ENCODE measurements around the gene TGM1.

Gene TGM1

DNA sequence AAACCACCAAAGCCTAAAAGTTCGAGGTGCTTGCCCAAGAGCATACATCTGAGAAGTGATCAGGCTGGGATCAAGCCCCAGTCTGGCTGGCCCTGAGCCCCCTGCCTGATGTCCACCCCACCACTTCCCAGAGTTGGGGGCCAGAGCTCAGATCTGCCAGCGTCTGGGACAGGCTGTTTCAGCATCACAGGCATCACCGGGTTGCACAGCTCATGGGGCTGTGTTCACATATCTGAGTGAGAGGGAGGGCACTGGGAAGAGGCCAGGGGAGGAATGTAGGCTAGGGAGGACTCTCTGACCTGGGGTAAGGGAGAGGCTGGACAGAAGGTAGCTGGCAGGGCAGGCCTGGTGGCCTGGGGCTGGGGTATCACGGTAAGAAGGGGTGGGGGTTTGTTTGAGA is 6.0 kb downstream of the TGM1 start:
- H3K4me1 Mint-ChIP-seq: no peaks in the 10 kb centered on the region
- H3K4me3 Mint-ChIP-seq: no peak overlapping the region
- DNase-seq: no peak
- peaks cover 2% of the 10 kb centered on the region for H3K27me3 Mint-ChIP-seq (ENCODE audit: low read depth, poor library complexity)
- TF ChIP-seq, protein P1, sequence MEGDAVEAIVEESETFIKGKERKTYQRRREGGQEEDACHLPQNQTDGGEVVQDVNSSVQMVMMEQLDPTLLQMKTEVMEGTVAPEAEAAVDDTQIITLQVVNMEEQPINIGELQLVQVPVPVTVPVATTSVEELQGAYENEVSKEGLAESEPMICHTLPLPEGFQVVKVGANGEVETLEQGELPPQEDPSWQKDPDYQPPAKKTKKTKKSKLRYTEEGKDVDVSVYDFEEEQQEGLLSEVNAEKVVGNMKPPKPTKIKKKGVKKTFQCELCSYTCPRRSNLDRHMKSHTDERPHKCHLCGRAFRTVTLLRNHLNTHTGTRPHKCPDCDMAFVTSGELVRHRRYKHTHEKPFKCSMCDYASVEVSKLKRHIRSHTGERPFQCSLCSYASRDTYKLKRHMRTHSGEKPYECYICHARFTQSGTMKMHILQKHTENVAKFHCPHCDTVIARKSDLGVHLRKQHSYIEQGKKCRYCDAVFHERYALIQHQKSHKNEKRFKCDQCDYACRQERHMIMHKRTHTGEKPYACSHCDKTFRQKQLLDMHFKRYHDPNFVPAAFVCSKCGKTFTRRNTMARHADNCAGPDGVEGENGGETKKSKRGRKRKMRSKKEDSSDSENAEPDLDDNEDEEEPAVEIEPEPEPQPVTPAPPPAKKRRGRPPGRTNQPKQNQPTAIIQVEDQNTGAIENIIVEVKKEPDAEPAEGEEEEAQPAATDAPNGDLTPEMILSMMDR (IDR thresholded peaks at IDR 0.05): no peak
- H3K36me3 Mint-ChIP-seq (ENCODE audit: low read depth): no peaks in the 10 kb centered on the region
- no peak overlapping the region for H3K27ac Mint-ChIP-seq
- no peaks in the 10 kb centered on the region for H3K9me3 Mint-ChIP-seq

DNA sequence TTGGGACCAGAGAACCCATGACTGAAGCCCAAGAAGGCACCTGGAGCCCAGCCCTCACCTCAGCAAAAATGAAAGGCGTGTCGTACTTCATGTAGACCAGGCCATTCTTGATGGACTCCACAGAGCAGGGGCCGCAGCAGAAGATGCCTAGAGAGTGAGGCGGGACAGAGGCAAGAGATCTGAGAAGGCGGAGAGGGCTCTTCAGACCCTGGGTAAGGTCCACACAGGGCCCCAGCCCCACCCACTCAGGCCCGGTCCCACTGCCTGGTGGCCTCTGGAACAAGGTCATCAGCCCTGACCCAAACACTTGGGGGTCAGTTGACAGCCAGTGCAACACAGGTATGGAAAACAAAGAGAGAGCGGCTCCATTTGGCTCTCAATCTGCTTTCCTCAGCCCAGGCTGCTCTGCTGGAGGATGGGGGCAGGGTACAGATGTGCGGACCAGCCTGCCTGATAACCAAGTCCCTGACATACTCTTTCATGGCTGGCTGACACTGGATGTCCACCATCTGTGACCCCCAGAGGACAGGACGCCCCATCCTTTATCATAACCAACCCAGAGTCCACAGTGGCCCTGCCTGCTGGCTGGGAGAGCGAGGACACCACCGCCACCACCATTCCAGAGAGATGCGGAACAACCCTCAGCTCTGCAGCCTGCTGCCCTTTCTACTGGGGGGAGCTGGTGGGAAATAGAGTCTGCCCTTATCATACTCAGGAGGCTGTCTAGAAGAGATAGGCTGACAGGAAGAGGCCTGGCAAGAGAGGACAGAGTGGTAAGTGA is 6.9 kb downstream of the TGM1 start:
- H3K4me1 Mint-ChIP-seq: no peaks in the 10 kb centered on the region
- TF ChIP-seq, protein P1 (IDR thresholded peaks at IDR 0.05): no peak
- no peaks in the 10 kb centered on the region for H3K9me3 Mint-ChIP-seq
- DNase-seq: no peak
- H3K4me3 Mint-ChIP-seq: no peak overlapping the region
- peaks cover 5% of the 10 kb centered on the region for H3K27me3 Mint-ChIP-seq (ENCODE audit: low read depth, poor library complexity)
- no peaks in the 10 kb centered on the region for H3K36me3 Mint-ChIP-seq (ENCODE audit: low read depth)
- peak overlapping the region; percentile 25 for H3K27ac Mint-ChIP-seq

DNA sequence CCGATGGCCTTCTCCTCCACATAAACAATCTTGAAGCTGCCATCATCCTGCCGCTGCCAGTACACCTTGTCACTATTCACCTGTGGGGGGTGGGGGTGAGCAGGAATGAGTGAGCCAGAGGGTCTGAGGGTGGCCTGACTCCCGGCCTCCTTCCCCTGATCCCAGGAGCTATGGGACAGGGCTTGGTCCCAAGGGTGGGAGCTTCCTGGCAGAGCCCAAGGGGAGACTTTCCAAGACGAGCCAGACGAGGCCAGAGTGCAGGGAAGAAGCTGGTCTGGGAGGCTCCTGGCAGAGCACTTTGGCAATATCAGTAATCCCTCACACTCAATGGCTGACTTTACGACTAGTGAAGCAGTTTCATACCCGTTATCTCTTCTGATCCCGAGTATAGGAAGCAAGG is 7.5 kb downstream of the TGM1 start:
- H3K4me1 Mint-ChIP-seq: no peaks in the 10 kb centered on the region
- TF ChIP-seq, protein P1 (IDR thresholded peaks at IDR 0.05): no peak
- peaks cover 3% of the 10 kb centered on the region for H3K27me3 Mint-ChIP-seq (ENCODE audit: low read depth, poor library complexity)
- H3K36me3 Mint-ChIP-seq (ENCODE audit: low read depth): no peaks in the 10 kb centered on the region
- no peak overlapping the region for H3K4me3 Mint-ChIP-seq
- H3K27ac Mint-ChIP-seq: no peak overlapping the region
- DNase-seq: no peak
- no peaks in the 10 kb centered on the region for H3K9me3 Mint-ChIP-seq

DNA sequence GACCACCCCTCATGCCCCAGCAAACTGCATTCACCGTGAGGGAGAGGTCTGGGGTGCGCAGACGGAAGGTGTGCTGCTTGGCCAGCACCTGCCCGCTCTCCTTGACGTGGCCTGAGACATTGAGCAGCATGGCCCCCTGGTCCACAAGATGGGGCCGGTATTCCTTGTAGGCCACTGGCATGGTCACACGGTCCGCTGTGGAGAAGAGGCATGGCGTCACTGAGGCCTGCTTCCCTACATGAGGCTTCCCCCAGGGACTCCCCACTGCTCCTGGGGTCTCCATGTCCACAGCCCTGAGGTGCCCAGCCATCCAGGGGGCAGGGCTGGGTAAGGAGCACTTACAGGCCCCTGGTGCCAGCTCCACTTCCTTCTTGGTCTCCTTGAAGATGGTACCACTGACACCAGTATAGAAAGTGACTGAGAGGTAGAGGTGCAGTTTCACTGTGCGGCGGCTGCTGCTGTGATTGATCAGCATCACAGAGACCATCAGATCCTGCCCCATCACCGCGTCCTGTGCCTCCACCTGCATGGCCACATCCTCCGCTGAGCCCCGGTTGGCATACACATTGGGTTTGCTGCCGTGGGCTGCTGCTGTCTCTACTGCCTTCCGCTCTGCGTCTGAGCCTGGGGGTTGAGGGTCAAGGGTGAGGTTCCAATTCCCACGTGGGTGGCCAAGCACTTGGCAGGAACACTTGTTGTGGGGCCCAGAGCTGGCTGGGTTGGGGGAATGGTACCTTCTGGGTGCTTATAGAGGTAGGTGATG is 8.2 kb downstream of the TGM1 start:
- TF ChIP-seq, protein P1 (IDR thresholded peaks at IDR 0.05): no peak
- Mint-ChIP-seq H3K27ac (no peak overlapping the region), H3K4me1 (no peaks in the 10 kb centered on the region), H3K36me3 (ENCODE audit: low read depth) (no peaks in the 10 kb centered on the region), H3K9me3 (no peaks in the 10 kb centered on the region), H3K4me3 (no peak overlapping the region), H3K27me3 (ENCODE audit: low read depth, poor library complexity) (peaks cover 3% of the 10 kb centered on the region)
- no peak for DNase-seq

DNA sequence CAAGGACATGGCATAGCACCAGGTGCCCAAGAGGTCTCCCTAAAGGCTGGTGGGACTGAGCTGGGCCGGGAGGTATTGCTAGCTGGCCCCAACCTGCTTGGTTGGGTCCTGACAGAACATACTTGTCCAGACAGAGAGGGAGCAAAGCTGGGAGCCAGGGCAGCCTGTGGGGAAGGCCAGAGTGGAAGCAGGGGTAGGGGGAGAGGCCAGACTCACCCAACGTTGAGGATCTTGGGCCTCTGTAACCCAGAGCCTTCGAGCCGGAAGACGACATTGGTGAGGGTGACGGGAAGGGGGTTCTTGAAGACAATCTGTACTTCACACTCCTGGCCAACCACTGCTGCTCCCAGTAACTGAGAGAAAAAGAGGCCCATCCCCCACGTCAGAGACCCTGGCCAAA is 9.0 kb downstream of the TGM1 start:
- H3K9me3 Mint-ChIP-seq: no peaks in the 10 kb centered on the region
- peaks cover 9% of the 10 kb centered on the region for H3K27me3 Mint-ChIP-seq (ENCODE audit: low read depth, poor library complexity)
- no peak overlapping the region for H3K4me3 Mint-ChIP-seq
- DNase-seq: no peak
- no peak overlapping the region for H3K27ac Mint-ChIP-seq
- no peaks in the 10 kb centered on the region for H3K4me1 Mint-ChIP-seq
- TF ChIP-seq, protein P1 (IDR thresholded peaks at IDR 0.05): no peak
- no peaks in the 10 kb centered on the region for H3K36me3 Mint-ChIP-seq (ENCODE audit: low read depth)

Measured in nephron progenitor cell (in vitro differentiated cells).